Activated naive CD8-positive, alpha-beta T cell treated with anti-CD3 and anti-CD28 coated beads, Interleukin-2, amount 50 U/mL, for 16 hours (primary cell): ENCODE measurements around the gene ADPRHL1.

Experiments used
- DNase-seq: peaks from one replicate; pipeline ENCODE4 v3.0.0-alpha.2; 2020; ENCODE audit warnings: low read depth, low spot score

Gene ADPRHL1

DNA sequence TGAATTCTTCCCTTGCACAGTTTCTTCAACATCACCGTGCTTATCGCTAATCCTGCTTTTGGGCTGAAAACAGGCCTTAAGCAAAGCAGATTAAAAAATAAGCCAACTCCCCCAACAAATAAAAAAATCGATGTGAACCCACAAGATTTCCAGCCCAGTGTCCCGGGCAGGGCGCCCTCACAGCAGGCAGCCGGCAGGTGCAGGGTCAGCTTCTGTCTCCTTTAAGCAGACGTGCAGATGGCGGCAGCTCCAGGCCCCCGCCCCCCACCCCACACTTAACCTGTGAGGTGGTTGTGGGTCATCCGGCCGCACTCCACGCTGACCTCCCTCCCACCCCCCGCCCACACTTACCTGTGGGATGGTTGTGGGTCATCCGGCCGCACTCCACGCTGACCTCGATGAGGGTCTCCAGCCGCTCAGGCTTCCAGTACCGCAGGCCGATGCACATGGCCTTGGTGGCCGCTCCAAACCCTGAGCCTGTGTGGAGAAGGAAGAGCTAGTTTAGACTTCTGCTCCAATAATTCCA, 19.8 kb downstream of the ADPRHL1 start:
- DNase-seq = no peak

GRCh38 chr13:113432506-113433270, 20.6 kb downstream of the ADPRHL1 start:
- DNase-seq = no peak

DNA sequence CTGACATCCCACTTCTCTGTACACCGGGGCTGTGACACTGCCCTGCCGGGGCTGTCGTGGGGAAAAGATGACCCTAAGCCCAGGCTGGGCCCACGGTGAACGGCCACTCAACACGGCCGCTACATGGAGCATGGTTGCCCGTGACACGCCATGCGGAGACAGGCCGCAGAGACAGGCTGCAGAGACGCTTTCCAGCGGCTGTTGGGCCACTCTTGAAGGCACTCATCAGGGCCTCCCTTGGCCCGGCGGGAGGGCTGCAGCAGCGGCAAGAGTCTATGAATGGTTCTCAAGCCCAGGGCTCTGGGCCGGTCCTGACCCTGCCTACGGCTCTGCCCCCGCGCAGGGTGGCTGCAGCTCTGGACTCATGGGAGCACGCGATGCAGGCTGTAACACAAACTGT, 22.1 kb downstream of the ADPRHL1 start:
- no peak for DNase-seq

- no peak for DNase-seq
Measured at GRCh38 chr13:113430378-113431110, 22.7 kb downstream of the ADPRHL1 start.

DNA sequence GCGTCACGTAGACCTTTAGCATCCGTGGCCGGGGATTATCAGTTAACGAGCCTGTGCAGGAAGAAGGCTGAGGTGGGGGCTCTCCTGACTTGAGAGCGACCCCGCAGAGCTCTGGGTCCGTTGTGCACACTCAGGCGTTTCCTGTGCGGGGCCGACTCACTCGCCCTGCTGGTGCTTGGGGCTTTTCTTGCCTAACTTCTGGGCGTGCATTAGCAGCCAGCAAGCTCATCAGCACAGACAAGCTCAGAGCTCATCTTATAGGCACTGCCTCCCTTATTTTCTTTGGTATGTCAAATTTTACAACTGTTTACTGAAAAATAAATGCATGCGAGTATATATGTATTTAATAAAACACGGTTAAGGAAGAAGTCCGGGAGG, 23.7 kb downstream of the ADPRHL1 start:
- DNase-seq = no peak

GRCh38 chr13:113428871-113429607, 24.2 kb downstream of the ADPRHL1 start:
- no peak for DNase-seq

GRCh38 chr13:113428469-113428865, 24.8 kb downstream of the ADPRHL1 start:
- DNase-seq = no peak

DNA sequence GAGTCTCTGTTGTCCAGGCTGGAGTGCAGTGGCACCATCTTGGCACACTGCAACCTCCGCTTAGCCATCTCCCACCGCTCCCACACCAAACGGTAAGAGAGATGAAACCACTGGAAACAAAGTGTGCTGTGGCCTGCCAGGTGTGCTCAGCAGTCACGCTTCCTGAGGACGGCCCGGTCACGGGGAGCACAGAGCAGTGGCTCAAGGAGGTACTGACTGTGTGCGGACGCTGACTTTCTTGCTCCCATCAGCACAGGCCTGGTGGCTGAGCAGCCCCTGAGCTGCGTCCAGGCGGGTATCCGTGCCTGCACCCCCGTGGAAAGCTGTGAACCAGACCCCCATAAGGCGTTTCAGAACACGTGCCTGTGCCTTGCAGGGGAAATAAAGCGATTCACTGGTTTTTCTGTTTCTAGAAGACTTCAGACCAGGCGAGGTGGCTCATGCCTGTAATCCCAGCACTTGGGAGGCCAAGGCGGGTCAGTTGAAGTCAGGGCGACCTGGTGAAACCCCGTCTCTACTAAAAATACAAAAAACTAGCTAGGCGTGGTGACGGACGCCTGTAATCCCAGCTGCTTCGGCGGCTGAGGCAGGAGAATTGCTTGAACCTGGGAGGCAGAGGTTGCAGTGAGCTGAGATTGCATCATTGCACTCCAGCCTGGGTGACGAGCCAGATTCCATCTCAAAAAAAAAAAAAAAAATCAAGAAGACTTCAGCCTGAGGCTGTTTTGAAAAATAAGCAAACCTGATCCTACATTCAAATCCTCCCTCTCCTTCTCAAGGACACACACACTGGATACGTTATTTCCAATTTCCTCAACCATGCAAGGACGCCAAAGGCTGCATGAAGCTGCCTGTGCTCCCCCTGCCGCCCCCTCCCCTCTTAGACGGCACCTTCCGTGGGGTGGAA, 25.5 kb downstream of the ADPRHL1 start:
- no peak for DNase-seq

GRCh38 chr13:113426591-113426986, 26.7 kb downstream of the ADPRHL1 start:
- DNase-seq = no peak

DNA sequence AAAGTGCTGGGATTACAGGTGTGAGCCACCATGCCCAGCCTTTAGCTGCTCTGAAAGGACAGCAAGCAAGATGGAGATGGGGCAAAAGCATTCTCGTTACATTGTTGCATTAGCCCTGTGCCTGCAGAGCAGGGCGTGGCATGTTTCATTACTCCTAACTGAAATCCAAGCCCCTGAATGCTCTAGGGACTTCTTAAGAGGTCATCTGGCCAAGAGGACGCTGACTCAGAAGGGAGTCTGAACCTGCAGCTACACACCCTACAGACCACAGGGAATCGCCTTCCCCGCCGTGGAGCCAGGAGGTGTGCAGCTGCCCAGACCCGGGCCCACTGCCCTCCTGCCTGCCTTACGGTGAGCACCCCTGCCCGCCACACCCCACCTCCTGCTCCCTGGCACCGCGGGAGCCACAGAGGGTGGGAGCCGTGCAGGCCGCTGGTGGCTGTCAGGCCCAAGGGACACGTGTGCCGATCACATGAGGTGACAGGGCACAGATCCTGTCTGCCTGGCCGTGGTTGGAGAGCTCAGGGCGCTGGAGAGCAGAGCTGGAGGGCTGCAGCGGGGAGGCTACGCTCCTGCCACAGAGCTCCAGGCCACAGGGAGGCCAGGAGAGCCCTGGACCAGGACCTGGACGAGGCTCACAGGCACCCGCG, 27.2 kb downstream of the ADPRHL1 start:
- no peak for DNase-seq

- no peak for DNase-seq
Measured at GRCh38 chr13:113423520-113424163, 29.6 kb downstream of the ADPRHL1 start.

- DNase-seq = no peak
Measured at GRCh38 chr13:113422807-113423519, 30.3 kb downstream of the ADPRHL1 start.

GRCh38 chr13:113421673-113422270, 31.5 kb downstream of the ADPRHL1 start:
- no peak for DNase-seq

GRCh38 chr13:113420833-113421600, 32.3 kb downstream of the ADPRHL1 start:
- DNase-seq = no peak

- DNase-seq = no peak
Measured at GRCh38 chr13:113420232-113420631, 33.1 kb downstream of the ADPRHL1 start.

GRCh38 chr13:113419531-113420193, 33.6 kb downstream of the ADPRHL1 start:
- DNase-seq = no peak

DNA sequence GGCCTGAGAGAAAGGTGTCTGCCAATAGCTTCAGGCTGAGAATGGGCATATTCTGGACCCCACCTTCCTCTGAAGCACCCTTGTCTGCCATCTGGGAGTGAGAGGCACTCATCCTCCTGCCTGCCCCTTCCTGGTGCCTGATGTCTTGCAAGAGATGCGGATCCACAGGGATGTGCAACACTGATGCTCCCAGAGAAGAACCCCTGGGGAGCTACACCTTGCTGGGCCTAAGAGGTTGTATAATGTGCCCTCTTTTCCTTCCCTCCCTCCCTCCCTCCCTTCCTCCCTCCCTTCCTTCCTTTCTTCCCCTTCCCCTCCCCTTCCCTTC, 34.6 kb downstream of the ADPRHL1 start:
- no peak for DNase-seq
